ENCODE results near the gene FNIP2.
"Not testable (repeated sequence)": the region's sequence is repeated elsewhere in the genome, so short reads cannot be mapped to it uniquely, and the experiment has no call there.

- TF ChIP-seq POLR2A, POLR2AphosphoS5 (IDR thresholded peaks at IDR 0.05): not testable (repeated sequence)
- TF ChIP-seq, protein P1, sequence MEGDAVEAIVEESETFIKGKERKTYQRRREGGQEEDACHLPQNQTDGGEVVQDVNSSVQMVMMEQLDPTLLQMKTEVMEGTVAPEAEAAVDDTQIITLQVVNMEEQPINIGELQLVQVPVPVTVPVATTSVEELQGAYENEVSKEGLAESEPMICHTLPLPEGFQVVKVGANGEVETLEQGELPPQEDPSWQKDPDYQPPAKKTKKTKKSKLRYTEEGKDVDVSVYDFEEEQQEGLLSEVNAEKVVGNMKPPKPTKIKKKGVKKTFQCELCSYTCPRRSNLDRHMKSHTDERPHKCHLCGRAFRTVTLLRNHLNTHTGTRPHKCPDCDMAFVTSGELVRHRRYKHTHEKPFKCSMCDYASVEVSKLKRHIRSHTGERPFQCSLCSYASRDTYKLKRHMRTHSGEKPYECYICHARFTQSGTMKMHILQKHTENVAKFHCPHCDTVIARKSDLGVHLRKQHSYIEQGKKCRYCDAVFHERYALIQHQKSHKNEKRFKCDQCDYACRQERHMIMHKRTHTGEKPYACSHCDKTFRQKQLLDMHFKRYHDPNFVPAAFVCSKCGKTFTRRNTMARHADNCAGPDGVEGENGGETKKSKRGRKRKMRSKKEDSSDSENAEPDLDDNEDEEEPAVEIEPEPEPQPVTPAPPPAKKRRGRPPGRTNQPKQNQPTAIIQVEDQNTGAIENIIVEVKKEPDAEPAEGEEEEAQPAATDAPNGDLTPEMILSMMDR (IDR thresholded peaks at IDR 0.05 in 8 of 11, conservative IDR thresholded peaks at IDR 0.05 in 3 of 11): not testable (repeated sequence)
Measured at GRCh38 chr4:158896577-158897238, 127.9 kb downstream of the FNIP2 start.
